22Rv1 (cell line): Measurements from ENCODE around the gene PARD3.

Experiments used
- ZFX ChIP-seq: fragments of 450-650 bp; IDR thresholded peaks from 2 replicates; pipeline ENCODE4 v1.6.1; 2017; ENCODE audit warnings: antibody characterized with exemption, borderline replicate concordance
- TF ChIP-seq, protein P1 (sequence below): fragments of 450-650 bp; IDR thresholded peaks from 2 replicates; pipeline ENCODE4 v1.5.1; 2017; ENCODE audit warnings: mild to moderate bottlenecking

DNA sequence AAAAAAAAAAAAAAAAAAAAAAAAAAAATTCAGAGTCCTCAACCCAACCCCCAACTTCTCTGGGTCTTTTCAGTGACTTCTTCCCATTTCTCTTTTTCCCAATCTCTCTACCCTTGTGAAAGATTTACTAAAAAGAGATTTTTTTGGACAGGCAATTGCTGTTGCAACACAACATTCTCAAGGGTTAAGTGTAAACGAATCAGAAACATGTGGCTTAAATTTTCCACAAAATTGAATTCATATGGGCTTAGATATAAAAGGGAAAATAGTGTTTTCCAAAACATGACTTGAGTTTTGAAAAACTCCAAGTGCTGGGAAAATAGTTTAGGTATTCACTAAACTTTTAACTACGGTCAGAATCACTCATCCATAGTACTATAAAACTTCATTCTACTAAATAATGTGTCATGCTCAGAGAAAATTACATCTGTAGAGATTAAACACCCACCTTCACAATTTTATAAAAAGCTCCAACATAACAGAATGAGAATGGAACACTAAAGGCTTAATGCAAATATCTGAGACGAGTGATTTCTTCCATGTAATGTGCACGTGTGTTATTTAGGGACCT is 643.1 kb downstream of the PARD3 start:
- TF ChIP-seq, protein P1, sequence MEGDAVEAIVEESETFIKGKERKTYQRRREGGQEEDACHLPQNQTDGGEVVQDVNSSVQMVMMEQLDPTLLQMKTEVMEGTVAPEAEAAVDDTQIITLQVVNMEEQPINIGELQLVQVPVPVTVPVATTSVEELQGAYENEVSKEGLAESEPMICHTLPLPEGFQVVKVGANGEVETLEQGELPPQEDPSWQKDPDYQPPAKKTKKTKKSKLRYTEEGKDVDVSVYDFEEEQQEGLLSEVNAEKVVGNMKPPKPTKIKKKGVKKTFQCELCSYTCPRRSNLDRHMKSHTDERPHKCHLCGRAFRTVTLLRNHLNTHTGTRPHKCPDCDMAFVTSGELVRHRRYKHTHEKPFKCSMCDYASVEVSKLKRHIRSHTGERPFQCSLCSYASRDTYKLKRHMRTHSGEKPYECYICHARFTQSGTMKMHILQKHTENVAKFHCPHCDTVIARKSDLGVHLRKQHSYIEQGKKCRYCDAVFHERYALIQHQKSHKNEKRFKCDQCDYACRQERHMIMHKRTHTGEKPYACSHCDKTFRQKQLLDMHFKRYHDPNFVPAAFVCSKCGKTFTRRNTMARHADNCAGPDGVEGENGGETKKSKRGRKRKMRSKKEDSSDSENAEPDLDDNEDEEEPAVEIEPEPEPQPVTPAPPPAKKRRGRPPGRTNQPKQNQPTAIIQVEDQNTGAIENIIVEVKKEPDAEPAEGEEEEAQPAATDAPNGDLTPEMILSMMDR: no peak
- TF ChIP-seq ZFX: no peak
